SJSA1 (cell line): ENCODE data around the gene WDR27. TPM values are rescaled to one million over a fixed set of nuclear protein-coding genes. Genes with fewer than 3 reads are reported as not detected.

Experiments used
- DNase-seq, 2 experiments: peaks; one replicate each; pipeline ENCODE4 v3.0.0-alpha.2; 2015 to 2020; ENCODE audit warnings: low spot score in 2 of 2, low read depth in 1 of 2
- H3K27ac ChIP-seq: fragments of 250-450 bp; sonication (Bioruptor Pico); 2 replicates; pipeline ENCODE4 v1.5.1; 2020; ENCODE audit warnings: mild to moderate bottlenecking, moderate library complexity
- H3K27me3 ChIP-seq: fragments of 250-450 bp; sonication (Bioruptor Pico); replicated peaks from 2 replicates; pipeline ENCODE4 v1.5.1; 2020; ENCODE audit warnings: mild to moderate bottlenecking, moderate library complexity
- H3K36me3 ChIP-seq: fragments of 250-450 bp; sonication (Bioruptor Pico); 2 replicates; pipeline ENCODE4 v1.5.1; 2020; ENCODE audit warnings: mild to moderate bottlenecking
- H3K4me1 ChIP-seq: fragments of 250-450 bp; sonication (Bioruptor Pico); replicated peaks from 2 replicates; pipeline ENCODE4 v1.6.1; 2021; ENCODE audit warnings: mild to moderate bottlenecking
- H3K4me3 ChIP-seq: fragments of 250-450 bp; sonication (Bioruptor Pico); 2 replicates; pipeline ENCODE4 v1.5.1; 2020; ENCODE audit warnings: mild to moderate bottlenecking
- H3K9me3 ChIP-seq: fragments of 250-450 bp; sonication (Bioruptor Pico); replicated peaks from 2 replicates; pipeline ENCODE4 v1.5.1; 2020; ENCODE audit warnings: mild to moderate bottlenecking
- total RNA-seq: library from RNA; depleted of rRNA; stranded (reverse); fragments of >200 nt; shearing (Covaris generic); gene quantifications from 2 replicates; pipeline ENCODE4 v1.2.3, GENCODE V29; 2014

Gene WDR27
- total RNA-seq, 1 experiment from 2014 or later: 9.6 TPM

DNA sequence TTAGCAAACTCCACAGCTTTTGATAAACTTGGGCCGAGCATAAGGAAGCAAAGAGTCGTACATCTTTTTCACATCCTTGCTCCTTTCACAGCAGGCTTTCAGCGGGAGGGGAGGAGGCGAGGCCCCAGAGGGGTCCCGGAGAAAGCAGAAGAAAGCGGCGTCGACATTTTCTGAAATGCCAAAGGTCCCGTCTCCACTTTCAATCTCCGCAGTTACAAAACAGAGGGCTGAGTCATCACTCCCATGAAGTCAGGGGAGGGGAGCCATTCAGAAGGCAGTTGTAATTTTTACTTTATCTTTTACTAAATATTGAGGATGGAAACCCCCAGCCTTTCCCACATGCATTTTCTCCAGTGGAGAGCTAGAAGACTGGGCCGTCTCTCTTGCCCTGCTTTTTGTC lies 274.0 kb downstream of the WDR27 start:
- Histone ChIP-seq H3K27ac (peak overlapping the region; percentile 46), H3K36me3 (no peaks in the 10 kb centered on the region), H3K4me3 (no peak overlapping the region), H3K9me3 (peaks cover 5% of the 10 kb centered on the region), H3K4me1 (peaks cover 11% of the 10 kb centered on the region), H3K27me3 (no peaks in the 10 kb centered on the region)
- peak in 1 of 2 experiments; percentile 57 for DNase-seq

DNA sequence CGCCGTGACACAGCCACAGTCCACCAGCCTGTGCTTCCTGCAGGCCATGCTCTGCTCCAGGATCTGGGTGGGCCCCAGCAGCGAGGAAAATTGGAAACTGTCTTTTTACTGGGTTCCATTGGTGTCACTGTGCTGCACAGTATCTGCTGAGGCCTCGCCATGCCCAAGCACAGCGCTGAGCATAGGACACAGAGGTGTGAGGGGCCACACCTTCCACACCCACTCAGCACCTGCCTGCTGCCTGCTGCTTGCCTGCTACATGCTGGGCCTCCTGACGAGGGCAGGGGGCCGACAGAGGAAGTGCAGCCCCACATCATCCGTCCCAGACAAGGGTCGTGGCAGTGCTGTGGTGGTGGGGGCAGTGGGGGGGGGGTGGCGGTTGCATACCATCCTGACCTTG lies 275.2 kb downstream of the WDR27 start:
- Histone ChIP-seq H3K4me1 (peaks cover 11% of the 10 kb centered on the region), H3K27me3 (no peaks in the 10 kb centered on the region), H3K27ac (no peak overlapping the region), H3K4me3 (no peak overlapping the region), H3K9me3 (peaks cover 5% of the 10 kb centered on the region), H3K36me3 (no peaks in the 10 kb centered on the region)
- DNase-seq: no peak

DNA sequence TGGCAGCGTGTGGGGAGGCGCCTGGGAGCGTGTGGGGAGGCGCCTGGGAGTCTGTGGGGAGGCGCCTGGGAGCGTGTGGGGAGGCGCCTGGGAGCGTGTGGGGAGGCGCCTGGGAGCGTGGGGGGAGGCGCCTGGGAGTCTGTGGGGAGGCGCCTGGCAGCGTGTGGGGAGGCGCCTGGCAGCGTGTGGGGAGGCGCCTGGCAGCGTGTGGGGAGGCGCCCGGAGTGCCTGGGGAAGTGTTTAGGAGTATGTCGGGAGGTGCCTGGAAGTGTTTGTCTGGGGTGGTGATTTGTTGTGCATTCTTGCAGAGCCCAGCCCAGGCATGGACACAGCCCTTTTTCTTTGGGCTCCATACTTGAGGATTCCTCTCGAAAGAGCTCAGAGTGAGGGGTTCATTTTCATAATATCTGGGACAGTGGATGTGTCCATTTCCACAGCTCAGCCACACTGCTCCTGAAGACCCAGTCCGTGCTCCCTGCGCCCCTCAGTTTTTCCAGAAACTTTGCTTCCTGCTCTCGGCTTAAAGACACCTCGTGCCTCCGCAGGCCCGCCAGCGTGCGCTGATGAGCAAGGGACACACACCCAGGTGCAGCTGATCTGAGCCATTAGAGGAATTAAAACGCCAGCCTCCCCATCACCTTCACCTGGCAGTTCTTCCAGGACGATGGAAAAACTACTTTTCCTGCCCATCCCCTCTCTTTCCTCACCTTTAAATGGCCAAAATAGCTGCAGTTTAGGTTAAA lies 276.0 kb downstream of the WDR27 start:
- peaks cover 5% of the 10 kb centered on the region for H3K9me3 ChIP-seq
- peaks cover 16% of the 10 kb centered on the region for H3K4me1 ChIP-seq
- no peak for DNase-seq
- no peak overlapping the region for H3K4me3 ChIP-seq
- no peaks in the 10 kb centered on the region for H3K27me3 ChIP-seq
- no peak overlapping the region for H3K27ac ChIP-seq
- H3K36me3 ChIP-seq: no peaks in the 10 kb centered on the region

DNA sequence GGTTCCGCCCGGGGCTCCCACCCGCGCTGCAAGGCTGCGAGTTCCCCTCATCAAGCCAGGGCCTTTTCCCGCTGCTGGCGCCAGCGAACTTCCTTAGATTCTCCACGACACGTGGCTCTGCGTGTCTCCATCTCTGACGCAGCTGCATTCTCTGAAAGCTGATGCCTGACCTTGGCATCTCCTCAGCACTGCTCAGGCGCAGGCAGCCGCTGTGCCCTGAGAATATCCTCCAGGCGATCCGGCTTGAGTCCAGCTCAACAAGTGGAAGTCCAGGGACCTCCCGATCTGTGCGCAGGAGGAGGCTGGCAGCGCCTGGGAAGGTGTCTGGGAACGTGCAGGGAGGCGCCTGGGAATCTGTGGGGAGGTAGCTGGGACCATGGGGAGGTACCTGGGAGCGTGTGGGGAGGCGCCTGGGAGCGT lies 277.0 kb downstream of the WDR27 start:
- H3K36me3 ChIP-seq: no peaks in the 10 kb centered on the region
- H3K4me1 ChIP-seq: peaks cover 16% of the 10 kb centered on the region
- H3K27me3 ChIP-seq: no peaks in the 10 kb centered on the region
- H3K27ac ChIP-seq: no peak overlapping the region
- H3K9me3 ChIP-seq: no peaks in the 10 kb centered on the region
- no peak for DNase-seq
- H3K4me3 ChIP-seq: no peak overlapping the region

DNA sequence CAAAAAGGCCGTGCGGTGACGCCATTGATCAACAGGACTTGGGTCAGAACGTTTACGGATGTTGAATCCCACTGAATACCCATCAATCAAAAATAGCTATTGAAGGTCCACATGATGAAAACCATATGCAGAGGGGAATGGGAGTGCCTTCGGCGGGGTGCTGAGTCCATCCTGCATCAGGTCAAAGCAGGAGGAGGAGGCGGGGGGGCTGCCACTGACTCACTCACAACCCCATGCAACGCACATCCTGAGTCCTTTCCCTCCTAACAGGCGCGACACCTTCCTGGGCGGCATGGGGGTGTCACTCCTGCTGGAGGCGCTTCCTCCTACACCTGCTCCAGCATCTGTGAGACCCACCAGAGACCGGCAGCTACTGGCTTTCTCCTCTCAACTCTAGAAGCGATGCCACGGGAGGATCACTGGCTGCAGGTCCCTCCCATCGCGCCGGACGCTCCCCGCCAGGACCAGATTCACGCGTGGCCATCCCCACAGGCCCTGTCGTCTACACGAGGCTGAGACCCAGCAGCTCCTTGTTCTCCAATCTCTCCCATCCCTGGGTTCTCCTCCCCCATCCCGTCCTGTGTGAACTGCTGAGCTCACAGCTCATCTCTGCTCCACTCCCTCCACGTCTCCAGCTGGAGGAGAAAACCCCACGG lies 277.6 kb downstream of the WDR27 start:
- Histone ChIP-seq H3K4me3 (no peak overlapping the region), H3K27ac (no peak overlapping the region), H3K27me3 (no peaks in the 10 kb centered on the region), H3K36me3 (no peaks in the 10 kb centered on the region), H3K9me3 (no peaks in the 10 kb centered on the region), H3K4me1 (peaks cover 16% of the 10 kb centered on the region)
- no peak for DNase-seq

DNA sequence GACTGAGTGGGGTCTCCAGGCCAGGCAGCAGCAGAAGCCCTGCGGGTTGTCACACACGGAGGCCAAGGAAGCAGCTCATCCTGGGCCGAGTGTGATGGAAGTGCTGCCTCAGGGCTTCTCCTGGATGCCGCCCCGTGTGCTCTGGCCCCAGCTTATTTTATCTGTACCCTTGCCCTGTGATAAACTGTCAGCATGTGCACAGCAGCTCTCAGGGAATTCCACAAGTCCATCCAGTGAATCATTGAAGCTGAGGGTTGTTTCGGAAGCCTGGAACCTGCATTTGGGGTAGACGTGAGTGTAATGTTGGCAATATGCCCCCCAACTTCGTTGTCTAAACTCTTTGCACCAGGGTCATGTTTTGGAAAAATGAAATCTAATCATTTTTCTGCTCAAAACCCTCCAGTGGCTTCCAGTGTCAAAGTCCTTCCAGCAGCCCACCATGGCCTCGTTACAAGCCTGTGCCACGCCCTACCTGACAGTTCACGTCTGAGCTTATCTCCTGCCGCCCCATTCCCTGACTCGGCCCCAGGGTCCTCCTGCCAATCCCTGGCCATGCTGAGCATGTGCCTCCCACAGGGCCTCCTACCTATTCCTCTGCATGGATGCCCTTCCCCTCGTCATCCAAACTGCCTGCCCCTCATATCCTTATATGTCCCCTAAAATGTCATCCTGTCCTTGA lies 280.1 kb downstream of the WDR27 start:
- no peak overlapping the region for H3K4me3 ChIP-seq
- H3K9me3 ChIP-seq: no peaks in the 10 kb centered on the region
- 0 out of 2 replicates have a peak, but pooled peaks cover 5% of the 10 kb centered on the region for H3K4me1 ChIP-seq
- H3K27ac ChIP-seq: no peak overlapping the region
- no peaks in the 10 kb centered on the region for H3K36me3 ChIP-seq
- no peak for DNase-seq
- H3K27me3 ChIP-seq: no peaks in the 10 kb centered on the region

DNA sequence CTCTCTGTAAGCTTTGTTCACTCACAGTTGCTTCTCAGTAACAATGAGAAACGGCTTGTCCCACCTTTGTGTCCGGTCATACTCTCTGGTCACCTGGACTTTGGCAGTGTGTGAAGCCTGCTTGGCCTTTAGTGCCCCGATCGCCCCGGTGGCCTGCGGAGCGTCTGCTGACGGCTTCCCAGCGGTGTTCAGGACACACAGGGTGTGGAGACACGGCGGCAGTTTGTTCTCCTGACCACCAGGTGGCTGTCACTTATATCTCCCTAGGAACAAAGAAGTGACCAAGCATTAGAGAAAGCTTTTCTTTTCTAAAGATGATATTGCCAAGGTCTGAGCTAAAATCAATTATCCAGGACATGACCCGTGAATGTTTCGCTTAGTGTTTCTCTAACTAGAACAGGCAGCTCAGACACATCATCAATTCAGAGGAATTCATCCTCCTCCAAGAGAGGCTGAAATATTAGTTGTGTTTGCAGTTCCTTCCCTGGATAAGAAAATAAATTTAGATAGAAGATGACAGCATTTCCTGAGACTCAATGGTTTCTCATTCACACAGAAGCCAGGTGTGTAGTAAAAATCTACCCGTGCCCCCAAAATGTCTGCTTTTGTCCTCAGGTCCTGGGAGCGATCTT lies 280.8 kb downstream of the WDR27 start:
- peak; percentile 44 to 64 for DNase-seq
- Histone ChIP-seq H3K36me3 (no peaks in the 10 kb centered on the region), H3K27ac (no peak overlapping the region), H3K9me3 (no peaks in the 10 kb centered on the region), H3K27me3 (no peaks in the 10 kb centered on the region), H3K4me3 (no peak overlapping the region), H3K4me1 (0 out of 2 replicates have a peak, but pooled peaks cover 5% of the 10 kb centered on the region)

DNA sequence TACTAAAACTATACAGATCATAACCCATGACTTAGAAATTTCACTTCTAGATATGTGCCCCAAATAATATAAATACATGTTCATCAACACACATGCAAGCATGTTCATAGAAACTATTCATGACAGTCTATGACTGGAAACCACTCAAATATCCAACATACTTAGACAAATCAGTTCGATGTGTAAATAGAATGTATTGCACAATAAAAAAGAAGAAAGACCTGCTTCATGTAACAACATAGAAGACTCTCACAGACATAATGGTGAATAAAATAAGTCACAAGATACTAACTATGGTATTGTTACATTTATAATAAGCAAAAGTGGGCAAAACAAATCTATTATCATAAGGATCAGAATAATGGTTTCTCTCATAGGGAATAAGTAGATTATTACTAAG lies 284.7 kb downstream of the WDR27 start:
- H3K36me3 ChIP-seq: no peaks in the 10 kb centered on the region
- no peaks in the 10 kb centered on the region for H3K9me3 ChIP-seq
- no peak overlapping the region for H3K27ac ChIP-seq
- DNase-seq: no peak
- 0 out of 2 replicates have a peak, but pooled peaks cover 5% of the 10 kb centered on the region for H3K4me1 ChIP-seq
- H3K27me3 ChIP-seq: no peaks in the 10 kb centered on the region
- H3K4me3 ChIP-seq: no peak overlapping the region

DNA sequence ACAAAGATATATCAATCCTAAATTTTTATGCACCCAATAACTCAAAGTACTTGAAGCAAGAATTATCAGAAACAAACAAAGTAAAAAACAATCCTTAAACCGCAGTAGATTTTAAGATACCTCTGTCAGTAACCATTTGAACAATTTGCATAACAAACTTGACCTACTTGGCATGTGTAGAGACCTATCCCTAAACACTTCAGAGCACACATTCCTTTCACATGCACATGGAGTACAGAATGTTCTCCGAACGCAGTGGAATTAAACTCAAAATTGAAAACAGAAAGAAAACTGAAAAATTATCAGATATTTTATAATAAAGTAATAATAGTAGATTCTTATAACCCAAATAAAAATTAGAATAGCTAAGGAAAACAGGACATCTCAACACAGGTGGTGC lies 285.6 kb downstream of the WDR27 start:
- Histone ChIP-seq H3K4me1 (0 out of 2 replicates have a peak, but pooled peaks cover 4% of the 10 kb centered on the region), H3K27ac (no peak overlapping the region), H3K4me3 (no peak overlapping the region), H3K36me3 (no peaks in the 10 kb centered on the region), H3K9me3 (no peaks in the 10 kb centered on the region), H3K27me3 (no peaks in the 10 kb centered on the region)
- DNase-seq: no peak

DNA sequence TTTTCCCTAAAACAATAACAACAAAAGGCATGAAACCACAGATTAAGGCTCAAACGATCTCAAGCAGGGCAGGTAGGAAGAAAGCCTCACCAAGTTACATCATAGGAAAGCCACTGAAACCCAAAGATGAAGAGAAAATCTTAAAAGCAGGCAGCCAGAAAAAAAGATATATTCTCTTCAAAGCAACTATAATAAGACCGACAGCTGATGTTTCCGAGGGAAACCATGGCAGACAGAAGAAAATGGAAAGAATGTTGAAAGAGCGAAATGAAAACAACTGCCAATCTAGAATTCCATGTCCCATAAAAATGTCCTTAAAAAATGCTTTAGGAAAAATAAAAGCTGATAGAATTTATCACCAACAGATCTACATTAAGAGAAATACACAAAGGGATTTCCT lies 286.6 kb downstream of the WDR27 start:
- DNase-seq: no peak
- no peaks in the 10 kb centered on the region; the same call in 1 of the 2 replicates for H3K9me3 ChIP-seq
- H3K4me1 ChIP-seq: no peaks in the 10 kb centered on the region

DNA sequence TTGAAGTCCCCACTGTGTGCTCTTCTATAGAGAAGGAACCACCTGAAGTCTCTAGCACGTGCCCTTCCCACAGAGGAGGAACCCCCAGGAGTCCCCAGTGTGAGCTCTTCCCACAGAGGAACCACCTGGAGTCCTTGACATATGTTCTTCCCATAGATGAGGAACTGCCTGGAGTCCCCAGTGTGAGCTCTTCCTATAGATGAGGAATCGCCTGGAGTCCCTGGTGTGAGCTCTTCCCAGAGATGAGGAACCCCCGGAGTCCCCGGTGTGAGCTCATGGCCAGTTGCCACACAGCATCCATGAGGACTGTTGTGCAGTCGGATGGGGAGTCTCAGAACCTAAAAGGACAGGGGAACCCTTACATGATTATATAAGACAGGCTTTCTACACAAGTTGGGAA lies 290.1 kb downstream of the WDR27 start:
- no peak for DNase-seq
- H3K4me3 ChIP-seq: no peak overlapping the region
- no peaks in the 10 kb centered on the region for H3K36me3 ChIP-seq
- no peaks in the 10 kb centered on the region for H3K4me1 ChIP-seq
- H3K27me3 ChIP-seq: no peaks in the 10 kb centered on the region
- no peaks in the 10 kb centered on the region; the same call in 1 of the 2 replicates for H3K9me3 ChIP-seq
- no peak overlapping the region for H3K27ac ChIP-seq

More for the DNA sequence above, 286.6 kb downstream of the WDR27 start:
- no peaks in the 10 kb centered on the region for H3K27me3 ChIP-seq
- no peak overlapping the region for H3K27ac ChIP-seq
- no peak overlapping the region for H3K4me3 ChIP-seq
- H3K36me3 ChIP-seq: no peaks in the 10 kb centered on the region

DNA sequence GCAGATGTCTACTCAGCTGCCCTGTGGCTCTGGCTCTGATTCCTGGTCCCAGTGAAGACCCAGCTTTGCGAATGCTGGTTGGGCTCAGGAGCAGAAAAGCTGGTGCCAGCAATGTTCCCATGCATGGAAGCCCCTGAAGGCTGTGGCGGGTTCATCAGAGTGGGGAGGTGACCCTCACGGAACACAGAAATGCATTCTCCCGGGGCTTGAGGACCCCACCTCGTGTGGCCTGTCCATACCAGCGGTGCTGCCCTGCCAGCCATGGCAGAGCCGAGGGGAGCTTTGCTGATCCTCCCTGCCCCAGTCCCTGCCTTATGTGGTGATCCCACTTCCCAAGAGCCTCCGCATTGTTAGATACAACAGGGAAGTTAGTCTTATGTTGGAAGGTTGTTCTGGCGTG lies 290.5 kb downstream of the WDR27 start:
- Histone ChIP-seq H3K27ac (no peak overlapping the region), H3K36me3 (no peaks in the 10 kb centered on the region), H3K27me3 (no peaks in the 10 kb centered on the region), H3K9me3 (no peaks in the 10 kb centered on the region; the same call in 1 of the 2 replicates), H3K4me1 (no peaks in the 10 kb centered on the region), H3K4me3 (no peak overlapping the region)
- DNase-seq: no peak

DNA sequence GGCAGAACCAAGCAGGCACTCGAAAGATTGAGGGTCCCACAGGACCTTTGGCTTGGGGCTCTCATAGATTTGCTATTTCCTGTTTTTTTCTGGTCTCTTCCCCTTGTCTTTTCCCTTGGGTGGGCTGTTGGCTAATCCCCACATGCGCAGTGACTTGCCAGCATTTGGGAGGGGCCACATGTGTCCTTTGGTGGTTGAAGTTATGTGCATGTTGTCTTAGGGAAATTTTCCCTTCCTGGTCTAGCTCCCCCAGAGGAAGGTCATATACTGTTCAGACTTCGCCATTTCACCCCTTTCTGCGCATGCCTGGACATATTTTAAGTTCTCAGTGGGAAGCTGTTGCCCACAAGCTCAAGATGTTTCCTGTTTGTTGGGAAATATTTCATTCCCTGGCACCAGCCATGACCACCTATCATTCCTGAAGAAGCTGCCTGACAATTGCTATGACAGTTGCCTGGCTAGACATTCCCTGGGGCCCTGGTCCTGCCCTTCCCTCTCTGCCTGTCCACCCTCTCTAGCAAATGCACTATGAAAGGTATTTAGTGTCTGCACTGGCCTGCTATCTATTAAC lies 292.0 kb downstream of the WDR27 start:
- no peak overlapping the region for H3K4me3 ChIP-seq
- H3K36me3 ChIP-seq: no peaks in the 10 kb centered on the region
- no peaks in the 10 kb centered on the region for H3K27me3 ChIP-seq
- H3K27ac ChIP-seq: no peak overlapping the region
- H3K9me3 ChIP-seq: no peaks in the 10 kb centered on the region; the same call in 1 of the 2 replicates
- no peak for DNase-seq
- no peaks in the 10 kb centered on the region for H3K4me1 ChIP-seq
